Activated CD8-positive, alpha-beta memory T cell treated with anti-CD3 and anti-CD28 coated beads, Interleukin-2, amount 50 U/mL, for 24 hours (primary cell): ENCODE results near the gene WWOX.

ENCODE experiments used
- DNase-seq: peaks from one replicate; pipeline ENCODE4 v3.0.0-alpha.2; 2020; ENCODE audit errors: extremely low read depth

WWOX gene

DNA sequence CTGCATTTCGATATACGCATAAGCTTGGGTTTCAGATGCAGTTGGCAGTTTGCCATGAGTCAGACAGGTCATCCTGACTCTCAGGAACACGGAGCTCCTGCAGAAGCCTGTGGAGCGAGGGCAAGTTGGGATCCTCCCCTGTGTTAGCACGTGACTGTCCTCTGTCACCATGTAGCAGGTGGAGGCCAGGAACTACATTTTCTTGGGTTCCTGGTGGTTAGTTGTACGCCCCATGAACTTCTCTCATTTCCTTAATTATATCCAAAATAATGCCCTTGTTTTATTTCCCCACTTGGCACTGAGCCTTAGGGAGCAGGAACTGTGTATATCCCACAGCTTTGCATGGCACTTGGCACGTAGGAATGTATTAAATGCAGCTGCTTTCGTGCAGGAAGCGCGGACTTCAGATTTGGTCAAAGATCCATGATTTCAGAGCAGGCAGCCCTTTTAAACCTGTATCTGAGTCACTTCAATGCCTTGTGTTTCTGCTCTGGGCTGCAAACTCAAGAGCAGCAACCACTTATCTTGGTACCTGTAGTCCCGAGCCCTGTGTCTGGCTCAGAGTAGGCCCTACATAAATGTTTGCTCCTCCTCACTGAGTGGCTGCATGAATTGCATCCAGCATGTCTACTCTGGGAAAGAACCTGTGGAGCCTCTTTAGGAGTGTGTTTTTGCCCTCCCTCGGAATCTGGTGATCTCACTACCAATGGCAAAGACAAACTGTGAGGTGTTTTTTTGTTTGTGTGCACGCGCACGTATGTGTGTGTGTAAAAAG, 1072.7 kb downstream of the WWOX start:
- DNase-seq: no peak

DNA sequence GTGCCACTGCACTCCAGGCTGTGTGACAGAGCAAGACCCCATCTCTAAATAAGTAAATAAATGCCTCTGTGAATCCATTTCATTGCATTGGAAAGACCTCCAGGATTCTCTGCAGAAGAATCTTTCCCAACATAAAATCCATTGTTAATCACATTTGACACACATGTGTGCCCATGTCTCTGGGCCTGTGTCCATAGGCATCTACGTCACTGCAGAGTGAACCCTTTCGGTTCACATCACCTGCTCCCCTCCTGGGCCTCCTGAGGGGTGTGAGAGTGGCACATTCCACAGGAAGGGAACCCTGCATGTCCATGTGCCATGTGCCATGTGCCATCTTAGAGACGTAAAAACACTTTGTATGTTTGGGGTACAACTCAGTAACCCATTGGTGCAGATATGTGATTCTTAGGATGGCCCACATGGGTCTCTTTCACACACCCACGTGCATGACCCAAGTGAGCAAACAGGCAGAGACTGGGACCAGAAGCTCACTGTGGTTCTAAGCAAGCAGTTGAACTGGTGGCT, 1073.6 kb downstream of the WWOX start:
- DNase-seq: no peak

DNA sequence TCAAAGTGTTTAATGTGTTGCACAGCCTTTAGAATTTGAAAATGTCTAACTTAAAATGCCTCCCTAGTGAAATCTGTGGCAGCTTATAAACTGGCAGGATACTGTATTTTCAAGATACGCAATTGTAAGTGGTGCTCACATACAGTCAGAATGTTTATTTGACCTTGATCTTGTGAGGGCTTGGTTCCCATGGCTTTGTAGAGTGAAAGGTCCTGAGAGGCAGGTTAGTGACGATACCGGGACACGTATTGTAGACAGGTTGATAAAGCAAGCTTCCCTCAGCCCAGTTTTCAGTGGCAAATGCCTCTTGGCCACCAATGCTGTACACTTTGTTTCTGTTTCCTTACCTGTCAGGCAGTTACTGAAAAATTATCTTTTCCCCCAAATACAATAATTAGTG, 1074.5 kb downstream of the WWOX start:
- no peak for DNase-seq

DNA sequence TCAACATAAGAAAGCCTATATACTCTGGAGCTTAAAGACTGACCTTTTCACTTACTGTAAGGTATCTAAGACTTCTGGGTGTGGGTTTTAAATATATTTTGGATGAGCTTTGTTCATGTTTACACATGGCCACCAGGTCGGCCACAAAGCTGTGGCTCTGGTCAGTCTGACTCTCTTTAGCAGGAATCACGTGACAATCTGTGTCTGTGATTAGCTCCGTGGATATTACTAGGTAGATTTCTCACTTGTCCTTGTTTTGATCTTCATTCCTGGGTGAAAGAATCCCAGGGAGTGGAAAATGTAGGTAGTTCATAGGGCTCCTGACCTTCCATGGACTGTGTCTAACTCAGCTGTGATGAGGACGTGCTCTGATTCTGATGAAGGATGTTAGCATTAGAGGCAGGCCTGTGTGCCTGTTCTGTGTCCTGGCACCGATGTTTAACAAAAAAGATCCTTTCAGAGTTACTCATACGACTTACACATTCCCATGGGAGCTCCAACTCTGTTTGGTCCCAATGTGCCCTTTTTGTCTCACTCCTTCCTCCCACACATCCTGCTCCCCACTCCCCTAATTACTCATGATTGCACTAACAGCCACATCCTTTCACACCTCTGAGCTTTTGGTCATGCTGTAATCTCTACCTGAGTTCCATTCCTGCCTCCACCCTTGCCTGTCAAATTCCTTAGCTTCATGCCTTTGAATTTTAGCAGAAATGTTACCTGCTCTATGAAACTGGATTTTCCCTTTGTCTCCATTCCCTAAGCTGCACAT, 1076.0 kb downstream of the WWOX start:
- DNase-seq: no peak

DNA sequence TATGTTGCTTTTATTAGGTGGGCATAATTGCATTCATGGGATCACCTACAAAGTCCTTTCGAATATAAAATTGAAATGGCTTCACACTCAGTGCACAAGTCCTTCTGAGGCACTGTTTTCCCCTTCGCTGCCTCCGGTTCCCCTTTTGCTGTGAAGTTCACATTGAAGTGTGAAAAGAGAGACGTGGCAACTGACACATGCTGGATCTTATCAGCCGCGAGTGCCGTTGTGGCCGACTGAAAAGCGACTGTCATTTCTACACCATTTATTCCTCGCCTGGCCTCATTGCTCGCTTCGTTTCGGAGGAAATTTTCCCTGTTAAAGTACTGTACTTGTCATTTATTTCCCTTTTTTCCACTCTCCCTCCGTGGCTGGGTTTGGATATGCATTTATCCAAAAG, 1077.6 kb downstream of the WWOX start:
- DNase-seq: no peak

GRCh38 chr16:79181419-79181818, 1082.0 kb downstream of the WWOX start:
- no peak for DNase-seq

GRCh38 chr16:79182616-79183015, 1083.2 kb downstream of the WWOX start:
- no peak for DNase-seq

DNA sequence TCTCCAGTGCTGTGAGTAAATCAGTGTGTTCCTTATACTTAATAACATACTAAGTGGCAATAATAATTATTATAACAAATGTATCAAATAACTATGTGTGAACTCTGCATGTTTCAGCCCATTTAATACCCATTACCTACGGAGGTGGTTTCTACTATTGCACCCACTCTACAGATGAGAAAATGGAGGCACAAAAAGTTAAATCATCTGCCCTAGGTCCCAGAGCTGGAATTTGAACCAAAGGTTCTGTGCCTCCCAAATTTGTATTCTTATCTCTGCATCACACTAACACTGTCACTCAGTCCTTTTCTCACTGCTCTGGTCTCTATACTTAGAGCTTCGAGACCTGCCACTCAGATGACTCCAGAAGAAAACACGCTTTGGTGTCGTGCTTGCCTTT, 1084.1 kb downstream of the WWOX start:
- DNase-seq: no peak

DNA sequence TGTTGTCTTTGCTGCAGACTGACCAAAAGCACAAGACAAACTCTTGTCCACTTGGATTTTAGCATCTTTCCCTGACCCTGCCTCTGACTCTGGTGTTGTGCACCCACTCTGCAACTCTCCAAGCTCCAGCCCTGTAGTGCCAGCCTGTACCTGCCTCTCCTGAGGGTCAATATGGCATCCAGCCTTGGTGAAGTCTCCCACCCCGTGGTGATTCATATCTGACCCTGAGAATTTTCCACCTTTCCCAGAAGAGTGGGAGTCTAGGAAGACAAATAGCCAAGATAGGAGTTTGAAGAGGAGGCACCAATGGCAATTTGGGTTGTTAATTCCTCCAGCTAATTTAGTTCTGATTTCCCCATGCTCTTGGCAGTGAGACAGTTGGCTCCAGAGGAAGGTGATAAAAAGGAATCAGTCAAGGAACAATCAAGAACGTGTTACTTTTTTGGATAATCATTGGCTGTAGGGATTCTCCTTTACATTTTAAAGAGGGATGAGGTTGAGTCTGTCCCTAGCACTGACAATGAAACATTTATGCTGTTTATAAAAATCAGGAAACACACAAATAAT, 1085.1 kb downstream of the WWOX start:
- no peak for DNase-seq

DNA sequence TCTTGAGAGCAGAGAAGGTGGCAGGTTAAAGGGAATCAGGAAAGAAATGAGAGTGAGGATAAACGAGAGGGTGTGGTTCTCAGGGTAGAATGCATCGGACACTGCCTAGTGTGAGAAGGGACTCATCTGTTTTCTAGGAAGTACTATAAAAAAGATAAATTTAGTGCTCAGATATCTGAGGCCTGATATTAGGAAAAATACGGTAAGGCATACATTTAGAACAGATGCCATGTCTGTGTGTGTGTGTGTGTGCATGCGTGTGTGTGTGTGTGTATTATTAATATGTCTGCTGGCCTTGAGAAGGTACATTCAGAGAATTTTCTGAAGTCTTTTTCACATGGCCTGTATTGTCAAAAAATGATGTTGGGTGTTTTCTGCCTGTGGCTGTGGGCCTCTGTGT, 1086.3 kb downstream of the WWOX start:
- no peak for DNase-seq

- no peak for DNase-seq
Observed at GRCh38 chr16:79186196-79186595, 1086.7 kb downstream of the WWOX start.

- DNase-seq: no peak
Observed at GRCh38 chr16:79188115-79188738, 1088.8 kb downstream of the WWOX start.

DNA sequence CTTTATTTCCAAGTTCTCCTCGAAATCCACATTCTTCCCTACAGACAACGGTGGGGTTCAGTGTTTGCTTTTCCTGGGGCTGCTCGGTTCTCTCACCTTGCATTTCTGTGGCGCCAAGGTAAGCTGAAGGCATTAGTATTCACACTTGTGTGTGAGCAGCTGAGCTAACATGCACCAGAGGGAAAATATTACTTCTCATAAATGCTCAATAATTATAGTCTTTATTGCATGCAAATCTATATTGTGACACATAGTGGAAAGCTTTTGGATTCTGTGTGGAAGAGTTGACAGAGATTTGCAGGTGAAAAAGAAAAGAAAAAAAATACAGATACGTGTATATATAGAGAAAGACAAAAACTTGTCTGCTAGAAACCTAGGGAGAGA, 1089.3 kb downstream of the WWOX start:
- DNase-seq: no peak

DNA sequence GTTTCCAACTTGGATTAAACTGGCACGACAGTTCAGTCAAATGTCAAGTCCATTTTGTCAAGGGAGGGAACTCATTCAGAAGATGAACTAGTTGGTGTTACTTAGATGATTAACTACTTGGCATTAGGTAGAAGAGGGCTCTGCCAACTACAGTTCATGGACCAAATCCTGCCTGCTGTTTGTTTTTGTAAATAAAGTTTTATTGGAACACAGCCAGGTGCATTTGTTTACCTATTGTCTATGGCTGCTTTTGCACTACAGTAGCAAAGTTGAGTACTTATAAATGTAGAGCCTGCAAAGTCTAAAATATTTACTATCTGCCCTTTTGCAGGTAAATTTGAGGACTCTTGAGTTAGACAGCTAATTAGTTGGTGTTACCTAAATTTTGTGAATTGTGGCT, 1091.1 kb downstream of the WWOX start:
- no peak for DNase-seq

GRCh38 chr16:79191933-79192332, 1092.5 kb downstream of the WWOX start:
- no peak for DNase-seq

DNA sequence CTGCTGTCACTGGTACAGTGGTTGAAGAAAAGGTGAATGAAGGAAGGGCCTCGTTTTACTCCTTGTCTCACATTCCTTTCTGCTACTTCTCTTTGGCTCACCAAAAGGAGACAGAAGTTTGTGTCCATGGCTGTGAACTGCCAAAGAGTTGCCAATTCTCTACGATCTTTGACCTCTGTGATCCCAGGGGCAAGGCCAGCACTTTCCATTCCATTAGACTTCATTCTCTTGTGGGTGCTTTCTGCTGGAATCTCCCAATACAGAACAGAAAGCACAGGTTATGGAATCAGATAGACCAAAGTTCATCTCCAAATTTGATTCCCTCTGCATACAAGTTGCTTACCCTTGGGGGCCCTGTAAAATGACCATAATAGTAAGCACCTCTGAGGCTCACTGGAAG, 1093.5 kb downstream of the WWOX start:
- no peak for DNase-seq

- no peak for DNase-seq
Observed at GRCh38 chr16:79194291-79194690, 1094.8 kb downstream of the WWOX start.

- DNase-seq: no peak
Observed at GRCh38 chr16:79195938-79196337, 1096.5 kb downstream of the WWOX start.

DNA sequence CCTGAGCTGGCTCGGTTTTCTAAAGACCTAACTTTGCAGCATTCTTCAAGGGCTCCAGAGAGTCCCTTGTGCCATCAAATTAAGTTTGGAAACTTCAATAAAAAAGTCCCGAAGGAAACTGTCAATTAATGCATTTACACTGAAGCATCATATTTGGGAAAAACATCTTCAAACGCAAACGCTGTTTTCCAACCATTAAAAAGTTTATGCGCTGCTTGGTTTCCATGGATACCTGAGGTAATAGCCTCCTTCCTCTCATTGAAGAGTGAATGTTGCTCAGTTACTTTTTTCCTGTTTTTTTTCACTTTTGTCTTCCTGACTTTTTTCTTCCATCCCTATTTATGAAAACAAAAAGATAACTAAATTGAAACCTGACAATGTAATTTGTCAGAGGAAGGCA, 1102.0 kb downstream of the WWOX start:
- DNase-seq: no peak

DNA sequence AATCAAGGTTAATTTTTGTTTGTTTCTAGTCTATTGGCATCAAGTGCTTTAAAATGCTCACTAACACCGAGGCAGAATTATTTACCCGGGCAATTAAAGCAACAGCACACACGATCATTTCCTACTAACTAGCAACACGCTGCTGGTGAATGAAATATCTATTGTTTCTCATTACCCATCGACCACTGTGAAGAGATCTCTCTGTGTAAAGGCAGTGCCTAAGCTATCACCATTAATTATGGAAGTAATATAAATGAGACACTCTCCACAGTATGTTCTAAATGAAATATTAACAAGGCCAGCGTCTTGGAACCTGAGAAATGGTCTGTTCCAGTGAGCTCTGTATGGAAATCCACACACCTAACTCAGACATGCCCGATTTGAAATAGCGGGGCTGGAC, 1103.5 kb downstream of the WWOX start:
- no peak for DNase-seq

GRCh38 chr16:79204486-79204885, 1105.0 kb downstream of the WWOX start:
- DNase-seq: no peak

- DNase-seq: no peak
Observed at GRCh38 chr16:79206889-79207288, 1107.4 kb downstream of the WWOX start.
